NCI-H2227 (cell line): ENCODE results near the gene GMPPA.
A peak's percentile ranks its signal among the peaks of the same experiment; 100 is the strongest.

Experiments used
- DNase-seq: peaks from one replicate; lab custom pipeline; 2025; ENCODE audit not compliant: unreplicated experiment; lab: John Stamatoyannopoulos, UW

The GMPPA gene

DNA sequence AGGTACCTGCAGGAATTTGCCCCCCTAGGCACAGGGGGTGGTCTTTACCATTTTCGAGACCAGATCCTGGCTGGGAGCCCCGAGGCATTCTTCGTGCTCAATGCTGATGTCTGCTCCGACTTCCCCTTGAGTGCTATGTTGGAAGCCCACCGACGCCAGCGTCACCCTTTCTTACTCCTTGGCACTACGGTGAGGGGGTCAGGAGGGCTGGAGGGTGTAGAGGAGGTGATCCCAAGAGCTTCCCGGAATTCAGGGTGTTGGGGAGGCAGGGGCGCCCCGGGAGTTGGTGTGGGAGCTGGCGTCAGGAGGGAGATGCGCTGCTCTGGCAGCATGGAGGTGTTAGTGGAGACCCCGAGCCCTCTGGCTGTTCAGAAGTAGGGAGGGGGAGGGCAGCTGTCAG is 3.2 kb downstream of the GMPPA start:
- DNase-seq, result no peak

DNA sequence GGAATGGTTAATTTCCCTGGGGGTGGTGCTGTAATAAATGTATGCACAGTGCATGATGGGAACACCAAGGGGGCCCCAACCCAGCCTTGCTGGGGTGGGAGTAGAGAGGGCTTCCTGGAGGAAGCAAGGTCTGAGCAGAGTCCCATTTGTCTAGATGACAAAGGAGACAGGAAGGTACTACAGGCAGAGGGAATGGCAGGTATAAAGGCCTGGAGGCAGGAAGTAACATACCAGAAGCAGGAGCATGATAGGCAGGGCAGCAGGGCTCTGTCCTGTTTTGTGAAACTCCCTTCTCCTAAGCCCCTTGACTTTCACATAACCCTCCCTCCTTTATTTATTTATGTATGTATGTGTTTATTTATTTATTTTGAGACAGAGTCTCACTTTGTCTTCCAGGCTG is 3.9 kb downstream of the GMPPA start:
- DNase-seq, result no peak

DNA sequence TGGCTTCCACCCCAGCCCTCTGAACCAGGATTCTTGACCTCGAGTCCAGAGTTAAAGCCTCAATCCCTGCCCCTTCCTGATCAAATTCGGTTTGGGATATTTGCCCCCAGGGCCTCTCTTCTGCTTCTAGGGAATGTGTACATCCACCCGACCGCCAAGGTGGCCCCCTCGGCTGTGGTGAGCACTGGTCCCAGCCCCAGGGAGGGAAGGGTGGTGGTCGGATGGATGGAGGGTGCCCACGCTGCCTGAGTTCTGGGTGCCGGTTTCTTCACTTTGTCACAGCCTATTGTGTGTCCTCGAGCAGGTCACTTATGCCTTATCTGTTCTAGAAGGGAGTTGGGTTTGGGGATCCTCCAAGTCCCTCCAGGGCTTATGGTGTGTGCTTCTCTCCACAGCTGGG is 6.9 kb downstream of the GMPPA start:
- no peak for DNase-seq

DNA sequence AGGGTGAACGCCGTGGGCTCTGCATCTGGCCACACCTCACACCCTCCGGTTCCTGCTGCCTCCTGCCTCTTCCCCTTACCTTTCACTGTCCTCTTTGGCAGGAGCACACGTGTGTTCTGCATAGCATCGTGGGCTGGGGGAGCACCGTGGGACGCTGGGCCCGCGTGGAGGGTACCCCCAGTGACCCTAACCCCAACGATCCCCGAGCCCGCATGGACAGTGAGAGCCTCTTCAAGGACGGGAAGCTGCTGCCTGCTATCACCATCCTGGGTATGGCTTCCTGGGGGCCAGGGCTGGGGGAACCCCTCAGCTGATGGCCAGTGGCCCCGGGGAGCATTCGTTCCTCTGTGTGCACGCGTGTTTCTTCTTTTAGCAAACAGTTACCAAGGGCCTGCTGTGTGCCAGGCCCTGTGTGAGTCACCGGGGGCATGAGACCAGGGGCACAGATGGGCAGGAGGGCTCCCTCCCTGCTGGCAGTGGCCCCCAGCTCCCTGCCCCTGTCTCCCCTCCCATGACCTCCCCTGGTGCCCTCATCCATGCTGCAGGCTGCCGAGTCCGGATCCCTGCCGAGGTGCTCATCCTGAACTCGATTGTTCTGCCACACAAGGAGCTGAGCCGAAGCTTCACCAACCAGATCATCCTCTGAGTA is 7.6 kb downstream of the GMPPA start:
- DNase-seq, result no peak

DNA sequence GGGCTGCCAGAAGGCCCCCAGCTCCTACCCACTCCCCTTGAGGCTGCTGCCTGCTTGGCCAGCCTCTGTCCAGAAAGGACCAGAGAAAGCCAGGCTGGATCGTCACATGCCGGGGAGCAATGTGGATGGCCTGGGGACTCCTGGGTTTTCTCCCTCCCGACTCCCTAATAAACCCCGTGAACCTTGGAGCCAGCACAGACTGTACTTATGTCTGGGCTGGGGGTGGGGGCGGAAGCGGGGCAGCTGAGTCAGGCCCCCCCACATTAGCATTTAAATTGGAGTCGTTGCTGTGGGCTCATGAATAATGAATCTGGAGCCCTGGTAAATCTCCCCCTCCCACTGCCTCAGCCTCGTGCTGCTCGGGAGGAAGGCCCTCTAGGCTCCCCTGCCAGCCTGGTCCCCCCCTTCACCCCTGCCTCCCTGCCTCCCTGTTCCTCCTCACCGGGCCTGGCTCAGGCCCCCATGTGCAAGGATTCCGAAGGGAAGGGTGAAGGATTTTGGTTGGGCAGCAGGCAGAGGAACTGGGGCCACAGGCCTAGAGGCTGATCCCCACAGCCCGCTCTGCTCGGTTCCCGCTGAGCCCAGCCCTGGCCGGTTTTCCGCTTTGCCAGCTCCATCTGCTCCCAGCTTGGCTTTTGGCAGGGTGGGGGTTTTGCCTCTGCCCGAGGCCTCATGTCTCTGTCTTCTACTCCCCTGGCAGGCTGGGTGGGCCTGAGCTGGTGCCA is 8.3 kb downstream of the GMPPA start:
- DNase-seq, result no peak

DNA sequence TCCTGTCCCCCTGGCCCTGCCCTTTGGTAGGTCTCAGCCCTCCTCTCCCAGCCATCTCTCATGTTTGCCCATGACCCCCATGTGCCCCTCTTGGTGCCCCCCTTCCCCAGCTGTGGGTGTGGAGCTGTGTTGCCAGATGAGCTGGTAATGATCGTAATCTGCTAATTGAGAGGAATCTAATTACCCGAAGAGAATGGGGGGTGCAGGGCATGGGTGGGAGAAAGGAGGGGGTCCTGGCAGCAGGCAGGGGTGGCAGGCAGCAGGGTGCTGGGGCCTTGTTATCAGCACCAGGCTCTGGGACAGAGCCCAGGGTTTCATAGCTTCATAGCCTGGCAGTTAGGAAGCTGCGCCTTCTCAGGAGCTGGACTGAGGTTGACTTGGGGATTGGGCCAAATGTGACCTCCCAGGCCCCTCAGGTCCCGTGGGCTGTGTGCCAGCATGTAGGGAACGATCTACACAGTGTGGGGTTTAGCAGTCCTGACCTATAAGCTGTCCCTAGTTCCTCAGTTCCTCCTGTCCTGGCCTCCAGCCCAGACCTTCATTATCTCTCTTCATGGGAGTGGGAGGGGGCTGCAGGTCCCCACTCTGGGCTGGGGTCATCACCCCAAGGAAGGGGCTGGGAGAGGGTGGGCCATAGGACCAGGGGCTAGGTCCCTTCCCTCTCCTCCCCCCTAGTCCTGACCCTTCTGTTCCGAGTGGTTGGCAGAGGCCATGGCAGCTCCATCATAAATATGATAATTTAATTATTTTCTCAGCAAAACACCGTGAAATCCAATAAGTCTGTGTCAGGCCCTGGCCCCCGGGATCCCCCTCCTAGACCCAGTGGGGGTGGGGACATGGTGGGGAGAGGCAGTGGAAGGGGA is 9.1 kb downstream of the GMPPA start:
- DNase-seq, result no peak

DNA sequence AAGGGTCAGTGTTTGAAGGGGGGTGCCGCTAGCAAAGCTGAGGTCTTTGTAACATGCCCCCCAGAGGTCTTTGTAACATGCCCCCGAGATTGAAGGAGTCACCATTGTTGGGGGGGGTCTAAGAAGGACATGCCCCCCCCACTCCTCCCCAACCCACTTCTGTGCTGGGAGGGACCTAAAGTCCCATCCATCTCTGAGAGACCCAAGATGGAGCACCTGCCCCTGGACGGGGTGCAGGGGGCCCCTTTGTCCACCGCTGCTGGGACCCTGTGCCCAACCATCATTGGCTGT is 9.7 kb downstream of the GMPPA start:
- no peak for DNase-seq

DNA sequence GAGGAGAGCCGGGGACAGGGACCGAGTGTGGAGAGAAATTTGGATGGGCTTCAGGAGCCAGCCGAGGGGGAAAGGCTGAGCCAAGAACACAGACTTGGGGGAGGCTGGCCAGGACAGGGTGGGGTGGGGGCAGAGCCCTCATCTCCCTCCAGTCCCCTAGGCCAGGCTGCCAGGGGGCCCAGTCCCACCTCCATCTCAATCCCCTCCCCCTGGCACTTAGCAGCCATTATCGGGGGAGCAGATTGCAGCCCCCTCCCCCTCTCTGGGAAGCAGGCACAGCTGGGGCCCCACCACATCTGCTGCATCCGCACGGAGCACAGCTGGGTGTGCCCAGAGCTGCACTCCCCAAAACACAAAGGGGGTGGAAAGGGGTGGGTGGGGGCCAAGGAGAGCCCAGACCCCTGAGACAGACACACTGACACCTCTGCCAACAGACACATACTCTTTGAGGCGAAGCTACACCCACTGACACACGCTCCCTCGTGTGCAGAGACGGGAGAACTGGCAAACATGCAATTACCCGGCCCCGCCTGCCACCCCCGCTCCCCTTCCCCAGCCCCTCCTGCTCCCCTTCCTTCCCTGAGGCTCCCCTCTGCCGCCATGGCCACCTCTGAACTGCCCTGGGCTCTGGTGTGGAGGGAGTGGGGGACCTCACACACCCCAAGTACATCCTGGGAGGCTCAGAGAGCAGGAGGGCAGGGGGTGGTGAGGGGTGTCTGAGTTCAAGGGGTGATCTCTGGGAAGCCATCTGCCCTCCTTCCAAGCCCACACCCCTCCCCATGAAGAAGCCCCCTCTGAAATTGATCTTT is 10.5 kb downstream of the GMPPA start:
- peak; percentile 84 for DNase-seq

DNA sequence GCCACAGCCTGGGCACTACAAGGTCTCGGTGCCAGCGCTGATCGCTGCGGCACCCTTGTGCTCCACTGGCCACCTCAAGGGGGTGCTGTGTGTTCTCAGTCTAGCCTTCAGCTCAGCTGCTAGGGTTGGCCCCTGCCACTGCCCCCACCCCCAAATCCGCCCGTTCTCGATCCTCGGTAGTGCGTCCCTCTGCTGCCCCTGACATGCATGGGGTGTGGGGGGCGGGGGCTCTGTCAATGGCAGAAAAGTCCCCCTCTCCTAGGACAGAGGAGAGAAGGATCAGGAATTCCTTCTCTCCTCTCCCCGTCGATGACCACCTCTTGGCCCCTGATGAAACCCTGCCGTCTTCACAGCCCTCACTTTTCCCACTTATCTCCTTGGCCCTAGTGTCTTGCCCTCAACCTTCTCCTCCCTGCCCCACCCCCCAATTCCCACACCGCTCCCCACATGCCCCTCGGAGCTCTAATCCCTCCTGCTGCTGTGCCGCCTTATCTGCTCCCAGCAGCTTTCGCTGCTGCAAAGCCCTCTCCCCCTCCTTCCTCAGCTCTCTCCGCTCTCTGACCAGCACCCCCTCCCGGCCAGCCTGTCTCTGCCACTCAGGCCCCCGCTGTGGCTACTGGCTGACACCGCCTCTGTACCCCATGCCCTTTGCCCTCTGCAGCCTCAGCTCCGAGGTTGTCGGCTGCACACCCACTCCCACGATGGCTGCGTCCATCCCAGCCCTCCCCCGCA is 11.3 kb downstream of the GMPPA start:
- DNase-seq, result peak; percentile 78

DNA sequence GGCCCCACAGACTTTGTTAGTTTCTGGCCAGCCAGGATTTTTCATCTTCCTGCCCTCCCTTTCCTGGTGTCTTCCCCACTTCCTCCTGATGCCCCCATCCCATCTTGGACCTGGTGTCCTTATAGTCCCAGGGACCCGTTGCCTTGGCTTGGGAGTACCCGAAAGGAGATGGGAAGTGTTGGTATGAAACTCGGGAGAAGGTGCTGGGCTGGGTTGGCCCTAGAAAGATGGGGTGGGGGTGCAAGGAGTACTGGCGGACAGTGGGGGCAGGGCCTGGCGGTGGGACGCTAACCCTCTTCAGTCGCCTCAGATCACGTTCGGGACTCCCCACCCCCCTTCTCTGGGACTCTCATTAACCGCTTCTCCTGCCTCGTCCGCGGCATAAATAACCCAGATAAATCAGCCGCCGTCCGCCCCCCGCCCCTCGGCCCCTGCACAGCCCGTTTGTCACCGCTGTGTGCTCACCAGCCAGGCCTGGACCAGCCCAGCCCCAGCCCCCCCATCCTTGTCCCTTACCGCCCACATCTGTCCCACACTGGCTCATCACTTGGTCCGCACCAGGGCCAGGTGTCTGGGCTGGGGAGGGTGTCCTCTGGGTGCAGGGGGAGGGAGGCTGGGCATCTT is 11.9 kb downstream of the GMPPA start:
- no peak for DNase-seq

DNA sequence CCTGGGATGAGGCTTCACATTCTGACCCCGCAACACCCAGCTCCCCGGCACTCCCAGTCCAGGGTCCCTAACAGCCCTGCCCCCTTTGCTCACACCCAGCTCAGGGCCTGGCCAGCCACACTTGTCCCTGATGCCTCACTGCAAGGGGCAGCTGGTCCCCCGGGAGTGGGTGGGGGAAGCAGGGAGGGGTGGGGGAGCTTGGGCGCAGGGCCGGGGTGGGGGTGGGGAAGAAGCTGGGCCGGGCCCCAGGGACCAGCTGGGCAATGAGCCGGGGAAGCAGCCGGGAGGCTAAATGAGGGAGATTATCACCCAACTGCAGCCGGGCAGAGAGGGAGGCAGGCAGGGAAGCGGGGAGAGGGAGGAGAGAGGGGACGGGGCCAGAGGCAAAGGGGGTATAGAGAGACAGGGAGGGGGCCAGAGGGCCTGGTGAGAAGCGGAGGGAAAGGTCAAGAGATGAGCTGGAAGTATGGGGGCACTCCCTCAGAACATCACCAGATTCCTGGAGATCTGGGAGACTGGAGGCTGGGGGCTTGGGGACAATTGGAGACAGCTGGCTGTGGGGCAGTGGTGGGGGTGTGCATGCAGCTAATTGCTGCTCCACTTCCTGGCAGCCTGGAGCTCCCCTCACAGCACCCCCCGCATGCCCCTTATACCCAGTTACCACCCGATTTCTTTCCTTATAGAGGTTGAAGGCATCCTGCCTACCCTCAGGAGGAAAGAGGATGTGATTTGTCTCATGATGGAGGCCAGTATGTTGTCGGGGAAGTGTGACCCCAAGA is 13.0 kb downstream of the GMPPA start:
- peak; percentile 58 for DNase-seq

DNA sequence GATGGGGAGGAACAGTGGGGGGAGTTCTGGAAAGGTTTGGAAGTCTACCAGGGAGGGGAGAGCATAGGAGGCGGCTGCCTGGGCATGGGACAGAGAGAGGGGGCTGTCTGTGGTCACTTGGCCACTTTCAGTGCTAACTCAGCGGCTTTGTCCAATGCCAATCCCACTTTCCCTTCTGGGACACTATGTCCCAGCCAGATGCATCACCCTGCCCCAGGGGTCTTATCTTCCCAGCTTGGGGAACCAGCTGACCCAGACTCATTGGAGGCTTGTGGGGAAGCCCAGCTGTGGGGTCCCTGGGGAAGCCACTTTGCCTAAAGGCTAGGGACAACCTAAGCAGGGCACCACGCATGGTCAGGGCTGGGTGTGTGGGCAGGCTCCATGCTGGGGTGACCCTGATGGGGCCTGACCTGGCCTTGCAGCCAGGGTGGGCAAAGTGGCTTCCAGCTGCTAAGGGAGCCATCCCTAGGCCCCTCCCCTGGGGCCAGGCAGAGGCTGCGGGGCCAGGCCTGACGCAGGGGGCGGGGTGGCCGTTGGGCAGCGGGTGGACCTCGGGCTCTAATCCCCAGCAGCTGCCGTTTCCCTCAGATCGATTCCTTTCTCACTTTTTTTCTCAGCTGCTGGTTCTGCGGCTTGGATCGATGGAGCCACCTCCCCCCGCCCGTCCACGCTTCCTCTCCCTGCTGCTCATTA is 14.0 kb downstream of the GMPPA start:
- DNase-seq, result peak; percentile 30

DNA sequence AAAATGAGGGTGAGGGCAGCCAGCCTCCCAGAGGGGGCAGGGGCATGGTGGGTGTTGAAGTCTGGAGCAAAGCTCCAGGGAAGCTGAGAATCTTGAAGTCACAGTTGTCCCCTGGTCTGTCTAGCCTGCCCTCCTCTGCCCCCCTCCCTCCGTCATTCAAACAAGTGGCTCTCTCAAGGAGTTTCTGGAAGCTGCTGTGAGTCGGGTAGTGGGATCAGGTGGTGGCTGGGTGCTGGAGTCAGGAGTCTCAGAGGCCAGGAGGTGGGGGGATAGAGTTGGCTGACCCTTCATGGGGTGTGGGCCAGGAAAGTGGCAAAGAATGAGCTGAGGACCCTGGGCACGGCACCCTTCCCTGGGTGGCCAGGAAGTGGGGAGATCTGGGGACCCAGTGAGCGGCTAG is 15.1 kb downstream of the GMPPA start:
- no peak for DNase-seq

DNA sequence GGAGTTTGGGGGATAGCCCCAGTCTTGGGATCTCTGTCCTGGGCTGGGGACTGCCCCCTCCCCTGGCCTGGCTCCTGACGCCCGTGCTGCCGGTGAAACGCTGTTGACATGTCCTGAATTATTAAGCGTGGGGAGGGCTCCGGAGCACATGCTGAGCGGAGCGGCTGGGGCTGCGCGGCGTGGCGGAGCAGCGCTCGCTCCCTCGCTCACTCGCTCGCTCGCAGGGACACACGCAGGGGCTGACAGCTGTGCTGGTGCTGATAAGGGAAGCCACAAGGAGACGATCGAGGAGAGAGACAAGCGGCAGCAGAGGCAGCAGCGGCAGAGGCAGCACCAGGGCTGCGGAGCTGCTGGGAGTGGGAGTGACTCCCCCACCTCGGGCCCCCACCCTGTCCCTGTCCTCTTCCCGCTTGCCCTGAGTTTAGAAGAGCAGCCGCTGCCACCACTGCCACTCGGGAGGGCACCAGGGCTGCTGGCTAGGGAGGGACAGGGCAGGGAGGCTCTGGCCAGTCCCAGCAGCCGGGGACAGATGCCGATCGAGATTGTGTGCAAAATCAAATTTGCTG is 15.6 kb downstream of the GMPPA start, which contains the start of gene ASIC4:
Gene ASIC4 (plus strand): TSS at position 287 of the 566 bp plus-strand sequence. CDS start 243 bp downstream, at position 530.
- peak; percentile 65 for DNase-seq

DNA sequence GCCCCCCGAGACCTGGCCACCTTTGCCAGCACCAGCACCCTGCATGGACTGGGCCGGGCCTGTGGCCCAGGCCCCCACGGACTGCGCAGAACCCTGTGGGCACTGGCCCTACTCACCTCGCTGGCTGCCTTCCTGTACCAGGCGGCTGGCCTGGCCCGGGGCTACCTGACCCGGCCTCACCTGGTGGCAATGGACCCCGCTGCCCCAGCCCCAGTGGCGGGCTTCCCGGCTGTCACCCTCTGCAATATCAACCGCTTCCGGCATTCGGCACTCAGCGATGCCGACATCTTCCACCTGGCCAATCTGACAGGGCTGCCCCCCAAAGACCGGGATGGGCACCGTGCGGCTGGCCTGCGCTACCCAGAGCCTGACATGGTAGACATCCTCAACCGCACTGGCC is 16.1 kb downstream of the GMPPA start:
- DNase-seq, result no peak

DNA sequence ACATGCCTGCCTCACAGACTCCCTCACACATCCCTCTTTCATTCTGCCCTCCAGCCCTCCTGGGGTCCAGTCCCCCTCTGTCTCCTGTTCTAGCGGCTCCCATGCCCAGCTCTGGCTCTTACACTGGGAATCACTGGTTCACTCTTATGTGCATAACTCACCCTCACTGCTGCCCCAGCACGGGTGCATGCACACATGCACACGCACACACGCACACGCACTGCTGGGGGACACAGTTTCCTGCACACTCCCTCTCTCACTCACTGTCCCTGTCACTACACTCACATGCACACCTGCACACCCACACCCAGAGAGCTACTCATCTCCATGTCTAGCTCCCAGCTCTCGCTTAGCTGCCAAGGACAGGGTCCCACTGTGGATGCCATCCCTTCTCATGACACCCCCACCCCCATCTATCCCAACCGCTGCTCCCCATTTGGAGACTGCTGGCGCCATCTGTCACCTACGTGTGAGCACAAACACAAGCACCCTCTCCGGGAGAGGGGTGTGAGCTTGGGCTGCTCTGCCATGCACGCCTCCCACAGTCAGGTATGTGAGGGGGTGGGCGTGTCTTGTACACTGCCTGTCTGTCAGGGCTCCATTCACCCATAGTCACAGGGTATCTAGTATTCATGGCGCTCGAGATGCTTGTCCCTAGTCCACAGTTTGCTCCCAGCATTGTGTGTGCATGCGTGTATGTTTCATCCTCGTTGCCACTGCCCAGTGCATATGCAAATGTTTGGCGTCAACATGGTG is 17.4 kb downstream of the GMPPA start:
- no peak for DNase-seq

DNA sequence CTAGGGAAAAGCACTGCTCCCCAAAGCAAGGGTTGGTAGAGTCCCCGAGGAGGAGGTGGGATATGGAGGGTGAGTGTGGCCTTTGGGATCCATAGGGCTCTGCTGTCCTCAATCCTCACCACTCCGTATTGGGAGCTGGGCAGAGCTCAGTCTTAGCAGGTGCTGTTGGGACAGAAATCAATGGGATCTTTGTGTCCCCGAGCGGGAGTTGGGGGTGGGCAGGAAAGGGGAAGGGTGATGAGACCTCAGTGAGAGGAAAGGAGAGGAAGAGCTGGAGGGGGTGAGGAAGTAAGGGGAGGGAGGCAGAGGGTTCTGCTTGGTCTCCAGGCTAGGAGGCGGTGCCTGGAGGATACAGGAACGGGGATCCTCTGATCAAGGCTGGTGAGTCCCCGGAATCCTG is 18.2 kb downstream of the GMPPA start:
- no peak for DNase-seq
